GM19043 (cell line): ENCODE data around the gene SPINT2.
"Not testable (repeated sequence)": the region's sequence is repeated elsewhere in the genome, so short reads cannot be mapped to it uniquely, and the experiment has no call there.

ENCODE experiments used
- ATAC-seq: cut with Tn5 transposase; IDR thresholded peaks from one replicate; pipeline ENCODE4 v1.9.1; 2021; ENCODE audit warnings: low read depth; ENCODE audit not compliant: unreplicated experiment

SPINT2 gene, protein sequence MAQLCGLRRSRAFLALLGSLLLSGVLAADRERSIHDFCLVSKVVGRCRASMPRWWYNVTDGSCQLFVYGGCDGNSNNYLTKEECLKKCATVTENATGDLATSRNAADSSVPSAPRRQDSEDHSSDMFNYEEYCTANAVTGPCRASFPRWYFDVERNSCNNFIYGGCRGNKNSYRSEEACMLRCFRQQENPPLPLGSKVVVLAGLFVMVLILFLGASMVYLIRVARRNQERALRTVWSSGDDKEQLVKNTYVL

GRCh38 chr19:38264486-38265212 lies at the start of gene SPINT2:
Gene SPINT2, plus strand, starts transcription at chr19:38264573. Its CDS starts 320 bp downstream, at chr19:38264893.
- ATAC-seq = peak; percentile 25

DNA sequence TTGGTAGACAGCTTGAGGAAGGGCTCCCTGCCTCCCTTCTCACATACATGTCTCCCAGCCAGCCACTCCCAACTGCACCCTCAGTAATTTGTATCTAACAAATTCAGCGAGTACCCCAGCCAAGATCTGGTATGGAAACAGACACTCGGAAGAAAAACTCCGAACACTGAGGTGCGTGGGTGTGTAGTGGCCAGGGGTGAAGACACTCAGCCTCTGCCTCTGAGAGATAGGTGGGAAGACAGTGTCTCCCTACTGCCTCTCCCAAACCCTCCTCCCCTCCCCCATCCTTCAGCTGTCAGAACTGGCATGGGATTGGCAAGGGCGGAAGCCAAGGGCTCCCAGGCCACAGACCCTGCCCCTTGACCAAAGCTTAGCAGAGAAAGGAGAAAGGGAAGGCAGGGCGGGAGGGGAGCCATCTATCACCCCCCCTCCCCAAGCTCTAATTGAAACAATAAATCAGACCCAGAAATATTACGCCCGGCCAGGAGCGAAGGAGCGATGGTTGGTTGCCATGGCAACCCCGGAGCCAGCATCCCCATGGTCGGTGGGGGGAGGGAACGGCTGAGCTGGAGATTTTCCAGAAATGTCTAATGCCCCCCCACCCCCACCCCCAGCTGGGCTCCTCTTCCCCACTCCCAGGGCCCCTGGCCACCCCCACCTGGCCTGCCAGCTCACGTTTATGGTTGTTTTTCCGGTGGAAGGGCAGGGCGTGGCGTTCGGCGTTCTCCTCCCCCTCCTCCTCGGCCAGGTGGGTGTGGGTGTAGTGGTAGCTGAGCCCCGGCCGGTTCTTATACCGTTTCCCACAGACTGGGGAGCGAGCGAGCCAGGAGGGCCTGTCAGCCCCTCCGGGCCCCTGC lies 47.4 kb upstream of the SPINT2 start:
- ATAC-seq = no peak

GRCh38 chr19:38218204-38218603 lies 46.2 kb upstream of the SPINT2 start:
- ATAC-seq = no peak

GRCh38 chr19:38219221-38219620 lies 45.2 kb upstream of the SPINT2 start:
- ATAC-seq = no peak

DNA sequence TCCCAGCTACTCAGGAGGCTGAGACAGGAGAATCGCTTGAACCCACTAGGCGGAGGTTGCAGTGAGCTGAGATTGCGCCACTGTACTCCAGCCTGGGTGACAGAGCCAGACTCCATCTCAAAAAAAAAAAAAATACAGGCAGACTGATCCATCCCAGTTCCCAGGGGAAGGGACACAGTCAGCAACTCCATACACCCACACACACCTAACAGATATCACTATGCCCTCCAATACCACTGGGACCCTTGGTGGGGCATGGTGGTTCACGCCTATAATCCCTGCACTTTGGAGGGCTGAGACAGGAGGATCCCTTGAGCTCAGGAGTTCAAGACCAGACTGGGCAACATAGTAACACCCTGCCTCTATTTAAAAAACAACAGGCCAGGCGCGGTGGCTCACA lies 43.0 kb upstream of the SPINT2 start:
- ATAC-seq = no peak

GRCh38 chr19:38221919-38222830 lies 42.2 kb upstream of the SPINT2 start:
- ATAC-seq = no peak

DNA sequence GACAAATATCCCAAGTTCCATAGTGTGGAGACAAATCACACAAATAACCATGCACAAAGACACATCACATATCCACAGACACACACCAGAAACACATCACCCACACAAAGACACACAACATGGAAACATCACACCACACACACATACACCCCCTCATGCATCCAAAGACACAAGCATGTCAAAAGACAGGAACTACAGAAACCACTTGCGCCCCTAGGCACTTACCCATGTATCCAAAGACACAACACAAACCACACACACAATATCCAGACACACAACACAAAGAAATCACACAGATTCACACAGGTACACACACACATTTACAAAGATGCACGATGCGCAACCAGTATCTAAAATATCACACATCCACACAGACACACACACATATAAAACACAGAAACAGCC lies 41.3 kb upstream of the SPINT2 start:
- no peak for ATAC-seq

DNA sequence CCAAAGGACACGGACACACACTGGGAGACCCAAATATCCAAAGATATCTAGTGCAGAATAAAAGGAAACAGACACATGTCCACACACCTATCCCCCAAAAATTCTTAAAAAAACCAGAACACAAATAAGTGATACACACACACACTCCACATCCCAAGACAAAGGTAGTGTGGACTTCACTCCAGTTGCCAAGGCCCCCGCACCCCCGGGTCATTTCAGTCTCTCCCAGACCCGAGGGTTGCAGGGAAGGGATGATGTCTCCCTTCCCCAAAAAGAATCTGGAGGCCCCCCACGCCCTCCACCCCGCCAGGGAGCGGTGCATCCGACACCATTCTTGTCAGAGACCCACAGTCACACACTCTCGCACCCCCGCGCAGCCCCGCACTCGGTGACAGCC lies 40.8 kb upstream of the SPINT2 start:
- ATAC-seq = no peak

DNA sequence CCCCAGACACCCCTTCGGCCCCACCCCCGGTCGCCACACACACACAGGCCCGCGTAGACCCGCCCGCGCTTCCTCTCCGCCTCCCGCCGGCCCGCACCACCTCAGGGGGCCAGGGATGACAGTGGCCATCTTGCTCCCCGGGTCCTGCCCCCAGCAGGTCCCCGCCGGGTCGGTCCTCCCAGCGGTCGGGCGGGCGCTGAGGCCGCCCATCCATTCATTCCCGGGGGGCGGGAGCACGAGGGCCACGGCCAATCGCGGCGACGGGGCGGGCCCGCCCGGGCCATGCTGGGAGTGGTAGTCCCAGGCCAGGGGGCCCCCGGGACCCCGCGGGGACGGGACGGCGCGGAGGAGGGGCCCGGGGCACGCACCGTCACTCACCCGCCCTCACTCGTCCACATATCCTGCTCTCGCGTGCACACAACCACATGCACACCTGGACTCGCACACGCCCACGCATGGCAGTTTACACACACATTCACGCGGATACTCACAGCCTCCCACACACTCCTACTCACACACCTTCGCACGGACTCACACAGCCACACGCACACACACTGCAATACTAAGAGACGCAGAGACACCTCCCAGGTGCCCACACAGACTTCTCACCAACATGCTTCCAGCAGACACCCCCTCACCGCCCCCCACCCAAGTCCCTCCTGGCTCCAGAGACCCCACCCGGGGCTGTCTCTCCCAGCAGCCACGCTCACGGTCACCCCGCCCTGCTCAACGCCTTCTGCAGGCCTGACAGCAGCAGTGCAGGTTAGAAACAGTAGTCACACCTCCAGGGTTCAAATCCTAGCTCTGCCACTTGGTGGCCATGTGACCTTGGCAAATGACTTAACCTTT lies 40.1 kb upstream of the SPINT2 start, which contains the start of gene DPF1:
TSS of gene DPF1 (minus strand) at position 209 of the 849 bp plus-strand sequence. CDS start at position 129, 80 bp downstream.
- ATAC-seq = peak; percentile 61

DNA sequence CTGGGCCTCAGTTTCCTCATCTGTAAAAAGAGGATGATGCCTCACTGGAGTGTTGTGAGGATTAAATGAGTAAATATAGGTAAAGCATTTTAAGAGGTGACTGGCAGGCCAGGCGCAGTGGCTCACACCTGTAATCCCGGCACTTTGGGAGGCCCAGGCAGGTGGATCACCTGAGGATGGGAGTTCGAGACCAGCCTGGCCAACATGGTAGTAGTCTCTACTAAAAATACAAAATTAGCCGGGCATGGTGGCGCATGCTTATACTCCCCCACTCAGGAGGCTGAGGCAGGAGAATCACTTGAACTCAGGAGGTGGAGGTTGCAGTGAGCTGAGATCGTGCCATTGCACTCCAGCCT lies 39.5 kb upstream of the SPINT2 start:
- not testable (repeated sequence) for ATAC-seq

DNA sequence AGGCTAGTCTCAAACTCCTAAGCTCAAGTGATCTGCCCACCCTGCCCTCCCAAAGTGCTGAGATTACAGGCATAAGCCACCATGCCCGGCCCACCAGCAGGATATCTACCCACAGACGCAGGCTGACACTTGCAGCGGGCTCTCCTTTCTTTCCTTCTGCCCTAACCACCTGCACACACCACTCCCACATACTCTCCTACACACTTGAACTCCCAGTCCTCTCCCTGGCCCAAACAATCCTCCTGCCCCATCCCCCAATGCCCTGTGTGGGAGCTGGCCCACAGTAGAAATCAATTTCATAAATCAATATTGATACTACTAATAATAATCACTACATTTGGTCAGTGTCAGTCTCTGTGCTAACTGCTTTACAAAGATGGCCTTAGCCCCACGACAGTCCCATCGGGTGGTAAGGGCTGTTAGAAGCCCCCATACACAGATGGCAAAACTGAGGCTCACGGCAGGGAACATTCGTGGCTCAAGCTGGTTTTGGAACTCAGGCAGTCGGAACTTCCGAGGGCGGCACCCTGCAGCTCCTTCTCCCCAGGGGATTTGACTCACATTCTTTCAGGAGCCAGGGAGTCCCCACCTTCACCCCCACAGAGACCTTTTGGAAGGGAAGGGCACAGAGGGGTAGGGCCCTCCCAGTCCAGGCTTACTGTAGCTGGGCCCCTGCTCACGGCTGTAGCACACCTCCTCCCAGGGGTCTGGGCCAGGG lies 36.9 kb upstream of the SPINT2 start:
- no peak for ATAC-seq

DNA sequence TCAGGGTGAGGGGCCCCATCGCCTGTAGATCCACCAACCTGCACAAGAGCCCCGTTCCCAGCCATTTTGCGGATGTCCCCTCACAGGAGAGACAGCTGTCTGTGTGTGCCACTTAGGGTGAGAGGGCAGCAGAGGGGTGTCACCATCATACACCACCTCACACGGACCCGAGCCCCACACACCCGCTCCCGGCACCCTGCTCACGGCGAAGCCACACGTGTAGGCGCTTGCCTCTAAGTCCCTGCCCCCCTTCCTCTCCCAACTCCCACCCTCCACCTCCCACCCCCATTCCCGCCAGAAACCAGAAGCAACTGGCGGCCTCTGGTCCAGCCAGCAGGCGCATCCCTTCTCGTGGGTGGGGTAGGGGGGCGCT lies 36.4 kb upstream of the SPINT2 start:
- ATAC-seq = no peak

DNA sequence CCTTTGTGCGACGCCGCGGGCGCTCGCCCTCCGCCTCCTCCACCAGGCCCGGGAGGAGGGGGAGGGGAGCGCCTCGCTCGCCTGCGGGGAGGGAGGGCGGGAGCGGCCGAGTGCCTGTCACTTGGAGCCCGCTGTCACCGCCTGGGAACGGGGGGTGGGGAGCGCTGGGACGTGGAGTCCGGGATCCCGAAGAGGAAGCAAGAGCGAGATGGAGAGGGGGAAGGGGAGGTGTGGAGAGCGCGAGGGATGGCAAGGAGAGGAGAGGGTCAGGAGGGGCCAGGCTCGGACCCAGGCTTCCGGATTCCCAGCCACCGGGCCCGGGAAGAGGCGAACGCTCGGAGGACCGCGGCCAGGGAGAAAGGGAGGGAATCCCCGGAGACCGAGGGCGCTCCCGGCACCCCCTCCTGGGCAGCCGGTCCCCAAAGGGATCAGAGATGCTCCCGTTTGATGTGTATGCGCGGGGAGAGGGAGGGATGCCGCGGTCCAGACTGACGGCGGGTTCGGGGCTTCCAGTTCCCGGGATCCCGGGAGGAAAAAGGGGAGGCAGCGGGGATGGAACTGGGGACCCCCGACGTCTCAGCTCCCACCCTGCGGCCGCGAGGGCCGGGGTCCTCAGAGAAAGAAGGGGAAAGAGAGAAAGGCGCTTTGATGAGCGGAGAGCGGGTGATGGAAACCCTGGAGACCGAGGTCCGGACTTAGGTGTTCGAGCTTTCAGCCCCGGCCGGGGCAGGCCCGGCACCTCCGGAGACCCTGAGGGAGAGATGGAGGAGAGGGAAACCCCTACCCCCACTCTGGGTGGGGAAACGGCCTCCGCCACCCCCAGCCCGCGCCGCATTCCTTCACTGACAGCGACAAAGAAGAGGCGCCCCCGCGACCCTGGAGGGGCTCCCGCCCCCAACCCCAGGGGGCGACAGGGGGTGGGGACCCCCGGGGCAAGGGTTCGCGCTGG lies 35.6 kb upstream of the SPINT2 start:
- no peak for ATAC-seq

GRCh38 chr19:38229585-38230073 lies 34.7 kb upstream of the SPINT2 start:
- ATAC-seq = peak; percentile 51

- ATAC-seq = not testable (repeated sequence)
Observed at GRCh38 chr19:38230506-38231133, 33.8 kb upstream of the SPINT2 start.

DNA sequence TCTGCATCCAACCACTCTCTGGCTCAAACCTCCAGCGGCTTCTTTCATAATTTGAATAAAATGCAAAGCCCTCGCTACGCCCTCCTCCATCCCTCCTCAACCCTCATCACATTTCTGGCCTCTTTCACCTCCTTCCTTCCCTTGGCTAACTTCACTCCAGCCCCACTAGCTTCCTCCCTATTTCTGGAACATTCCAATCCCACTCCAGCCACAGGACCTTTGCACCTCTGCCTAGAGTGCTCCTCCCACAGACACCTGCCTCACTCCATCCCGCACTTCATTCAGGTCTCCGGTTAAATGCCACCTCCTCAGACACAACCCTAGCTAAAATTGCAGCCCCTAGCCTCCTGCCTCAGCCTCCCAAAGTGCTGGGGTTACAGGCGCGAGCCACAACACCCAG lies 32.5 kb upstream of the SPINT2 start:
- ATAC-seq = no peak

GRCh38 chr19:38233740-38234251 lies 30.6 kb upstream of the SPINT2 start:
- ATAC-seq = no peak
